GM12892 (cell line): ENCODE measurements around the gene PAX5.
A peak's percentile ranks its signal among the peaks of the same experiment; 100 is the strongest.

Experiments
- DNase-seq: peaks from one replicate; pipeline ENCODE4 v3.0.0; 2011; ENCODE audit not compliant: insufficient read length
- FAIRE-seq: peaks from 2 replicates; lab custom pipeline; 2011; peaks lifted over from hg19 to GRCh38; lab: Jason Lieb, UNC
- POLR2A ChIP-seq: IDR thresholded peaks from 2 replicates; pipeline ENCODE4 v1.6.1; 2011; ENCODE audit warnings: low read depth, low read length, control low read depth
- POLR2AphosphoS5 ChIP-seq: IDR thresholded peaks from 2 replicates; pipeline ENCODE4 v1.6.1; 2011; ENCODE audit warnings: low read depth, low read length, control low read depth
- TAF1 ChIP-seq: IDR thresholded peaks from 2 replicates; pipeline ENCODE4 v1.6.1; 2011; ENCODE audit warnings: low read depth, mild to moderate bottlenecking, control low read depth, low read length, borderline replicate concordance

The PAX5 gene

GRCh38 chr9:36900136-36900855 lies 133.8 kb downstream of the PAX5 start:
- FAIRE-seq: peak; percentile 44
- DNase-seq: no peak
- TF ChIP-seq POLR2A (no peak), TAF1 (no peak), POLR2AphosphoS5 (no peak)

- no peak for DNase-seq
- no peak for TF ChIP-seq TAF1
- FAIRE-seq: no peak
Measured at GRCh38 chr9:36899406-36899805, 134.7 kb downstream of the PAX5 start.

- no peak for DNase-seq
- TF ChIP-seq POLR2AphosphoS5: no peak
- TF ChIP-seq TAF1: no peak
- no peak for TF ChIP-seq POLR2A
- FAIRE-seq: no peak
Measured at GRCh38 chr9:36898431-36899020, 135.5 kb downstream of the PAX5 start.

GRCh38 chr9:36897478-36897877 lies 136.6 kb downstream of the PAX5 start:
- DNase-seq (no peak), FAIRE-seq (no peak)
- no peak for TF ChIP-seq TAF1
- TF ChIP-seq POLR2AphosphoS5: no peak
- TF ChIP-seq POLR2A: no peak

- no peak for DNase-seq
- FAIRE-seq: no peak
- TF ChIP-seq POLR2AphosphoS5 (no peak), POLR2A (no peak), TAF1 (no peak)
Measured at GRCh38 chr9:36897019-36897418, 137.0 kb downstream of the PAX5 start.

- no peak for DNase-seq
- FAIRE-seq: no peak
- TF ChIP-seq TAF1 (no peak), POLR2AphosphoS5 (0 out of 2 replicates have a peak, but pooled peaks have one; percentile 11), POLR2A (no peak)
Measured at GRCh38 chr9:36896296-36896695, 137.8 kb downstream of the PAX5 start.

- FAIRE-seq (no peak), DNase-seq (no peak)
- 0 out of 2 replicates have a peak, but pooled peaks have one; percentile 17 for TF ChIP-seq POLR2AphosphoS5
- TF ChIP-seq POLR2A: peak; percentile 13; the same call in 1 of the 2 replicates
- TF ChIP-seq TAF1: no peak
Measured at GRCh38 chr9:36895744-36896260, 138.3 kb downstream of the PAX5 start.

GRCh38 chr9:36894695-36895310 lies 139.3 kb downstream of the PAX5 start:
- FAIRE-seq: no peak
- no peak for DNase-seq
- TF ChIP-seq POLR2AphosphoS5 (no peak), TAF1 (no peak), POLR2A (no peak)

- no peak for TF ChIP-seq POLR2A
- DNase-seq: no peak
- no peak for FAIRE-seq
Measured at GRCh38 chr9:36893911-36894310, 140.2 kb downstream of the PAX5 start.

- FAIRE-seq (peak; percentile 17), DNase-seq (no peak)
- TF ChIP-seq POLR2AphosphoS5: no peak
- TF ChIP-seq POLR2A: no peak
- no peak for TF ChIP-seq TAF1
Measured at GRCh38 chr9:36893184-36893583, 140.9 kb downstream of the PAX5 start.

- DNase-seq (no peak), FAIRE-seq (peak; percentile 33)
- TF ChIP-seq POLR2AphosphoS5 (no peak), POLR2A (no peak), TAF1 (no peak)
Measured at GRCh38 chr9:36892279-36892678, 141.8 kb downstream of the PAX5 start.
